ENCODE data around the gene PPARG. TPM values are rescaled to one million over a fixed set of nuclear protein-coding genes. Genes with fewer than 3 reads are reported as not detected.
"Not testable (repeated sequence)": the region's sequence is repeated elsewhere in the genome, so short reads cannot be mapped to it uniquely, and the experiment has no call there.

PPARG gene
- total and polyA plus RNA-seq, 3 experiments from 2014 or later, result 0.66 to 0.74 TPM; not detected in 1

DNA sequence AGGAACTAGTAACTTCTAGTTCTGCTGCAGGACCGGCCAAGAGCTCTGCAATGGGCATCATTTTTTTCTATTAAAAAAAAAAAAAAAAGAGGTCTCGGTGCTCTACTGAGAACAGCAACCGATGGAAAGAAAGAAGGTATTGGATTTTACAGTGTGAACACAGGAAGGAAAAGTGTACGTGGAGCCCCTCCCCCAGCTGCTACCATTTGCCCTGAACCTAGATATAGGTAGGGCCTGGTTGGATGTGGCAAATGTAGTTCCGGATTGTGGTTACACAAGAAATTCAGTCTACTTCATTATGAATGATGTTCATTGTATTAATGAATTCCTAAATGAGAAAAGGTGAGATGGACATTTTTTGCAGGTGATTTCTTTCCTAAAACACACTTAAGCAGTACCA, 17.9 kb upstream of the PPARG start:
- POLR2A ChIA-PET, result no interaction called here
- H3K27me3 ChIP-seq (ENCODE audit: insufficient read depth, low read length, poor library complexity, severe bottlenecking), result no peaks in the 10 kb centered on the region
- H3K27ac ChIP-seq (ENCODE audit: low read depth, low read length), result no peak overlapping the region
- H3K27ac Mint-ChIP-seq, result no peak overlapping the region
- H3K9me3 Mint-ChIP-seq, result no peaks in the 10 kb centered on the region
- H3K4me1 ChIP-seq (ENCODE audit: insufficient read depth, low read length), result no peaks in the 10 kb centered on the region
- no peak overlapping the region for H3K4me3 ChIP-seq (ENCODE audit: low read length)
- peaks cover 12 to 16% of the 10 kb centered on the region in 2 donors for H3K27me3 Mint-ChIP-seq
- DNase-seq, result no peak
- H3K9me3 ChIP-seq (ENCODE audit: low read length), result no peaks in the 10 kb centered on the region
- no peak overlapping the region for H3K4me3 Mint-ChIP-seq
- no peaks in the 10 kb centered on the region for H3K36me3 ChIP-seq (ENCODE audit: insufficient read depth, low read length)
- no peaks in the 10 kb centered on the region for H3K4me1 Mint-ChIP-seq
- CTCF ChIA-PET, result no interaction called here
- H3K36me3 Mint-ChIP-seq, result no peaks in the 10 kb centered on the region

DNA sequence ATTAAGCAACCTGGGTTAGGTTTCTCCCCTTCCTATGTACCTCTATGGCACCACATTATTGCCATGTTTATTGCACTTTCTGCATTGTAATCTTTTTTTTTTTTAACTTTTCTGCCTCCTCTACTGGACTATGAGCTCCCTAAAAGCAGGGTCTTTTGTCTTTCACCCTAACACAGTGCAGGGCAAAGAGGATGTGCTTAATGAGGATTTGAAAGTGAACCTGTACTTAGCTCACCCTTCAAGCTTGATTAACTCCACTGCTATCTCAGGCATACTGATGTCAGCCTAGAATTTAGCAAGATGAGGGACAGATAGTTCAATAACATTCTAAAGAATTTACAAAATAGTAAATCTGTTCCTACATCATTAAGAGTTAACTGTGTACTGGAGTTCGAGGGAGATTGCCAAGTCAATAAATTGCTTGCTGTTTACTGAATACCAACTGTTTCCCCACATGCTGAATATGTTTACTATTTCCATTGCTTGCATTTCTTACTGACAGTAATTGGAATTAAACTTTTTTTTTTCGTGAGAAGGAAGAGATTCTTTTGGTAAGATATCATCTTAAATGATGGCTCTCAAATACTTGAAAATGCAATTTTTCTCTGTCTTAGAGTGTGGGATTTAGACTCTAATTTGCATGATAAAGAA, 15.7 kb upstream of the PPARG start:
- H3K4me3 Mint-ChIP-seq, result peak overlapping the region in 1 of 7 donors; percentile 6
- H3K36me3 Mint-ChIP-seq, result no peaks in the 10 kb centered on the region

GRCh38 chr3:12275974-12276650, 12.8 kb upstream of the PPARG start:
- Mint-ChIP-seq H3K4me3 (no peak overlapping the region), H3K36me3 (no peaks in the 10 kb centered on the region), H3K27me3 (peaks cover 2 to 29% of the 10 kb centered on the region in 2 donors), H3K9me3 (no peaks in the 10 kb centered on the region), H3K4me1 (no peaks in the 10 kb centered on the region), H3K27ac (no peak overlapping the region)
- H3K36me3 ChIP-seq (ENCODE audit: insufficient read depth, low read length), result no peaks in the 10 kb centered on the region
- no peak overlapping the region for H3K4me3 ChIP-seq (ENCODE audit: low read length)
- H3K4me1 ChIP-seq (ENCODE audit: insufficient read depth, low read length), result no peaks in the 10 kb centered on the region
- DNase-seq, result no peak
- no peaks in the 10 kb centered on the region for H3K27me3 ChIP-seq (ENCODE audit: insufficient read depth, low read length, poor library complexity, severe bottlenecking)
- CTCF ChIA-PET, result no interaction called here
- H3K27ac ChIP-seq (ENCODE audit: low read depth, low read length), result no peak overlapping the region
- POLR2A ChIA-PET, result no interaction called here
- no peaks in the 10 kb centered on the region for H3K9me3 ChIP-seq (ENCODE audit: low read length)

More for the DNA sequence above, 15.7 kb upstream of the PPARG start:
- H3K27me3 ChIP-seq (ENCODE audit: insufficient read depth, low read length, poor library complexity, severe bottlenecking), result no peaks in the 10 kb centered on the region
- no peak overlapping the region for H3K4me3 ChIP-seq (ENCODE audit: low read length)
- no peaks in the 10 kb centered on the region for H3K36me3 ChIP-seq (ENCODE audit: insufficient read depth, low read length)
- DNase-seq, result no peak
- no peak overlapping the region for H3K27ac ChIP-seq (ENCODE audit: low read depth, low read length)
- H3K4me1 ChIP-seq (ENCODE audit: insufficient read depth, low read length), result no peaks in the 10 kb centered on the region
- no peaks in the 10 kb centered on the region for H3K9me3 ChIP-seq (ENCODE audit: low read length)
- H3K9me3 Mint-ChIP-seq, result no peaks in the 10 kb centered on the region
- ChIA-PET CTCF (no interaction called here), POLR2A (no interaction called here)
- no peaks in the 10 kb centered on the region for H3K4me1 Mint-ChIP-seq
- no peak overlapping the region for H3K27ac Mint-ChIP-seq
- peaks cover 10 to 24% of the 10 kb centered on the region in 2 donors for H3K27me3 Mint-ChIP-seq

- H3K27me3 Mint-ChIP-seq, result peaks cover 1 to 31% of the 10 kb centered on the region in 2 donors
- H3K4me1 ChIP-seq (ENCODE audit: insufficient read depth, low read length); H3K36me3 ChIP-seq (ENCODE audit: insufficient read depth, low read length); CTCF ChIA-PET; H3K27ac ChIP-seq (ENCODE audit: low read depth, low read length); H3K4me3 Mint-ChIP-seq; DNase-seq; H3K4me3 ChIP-seq (ENCODE audit: low read length); H3K27ac Mint-ChIP-seq; H3K36me3 Mint-ChIP-seq; POLR2A ChIA-PET; H3K9me3 Mint-ChIP-seq; H3K4me1 Mint-ChIP-seq; H3K27me3 ChIP-seq (ENCODE audit: insufficient read depth, low read length, poor library complexity, severe bottlenecking); H3K9me3 ChIP-seq (ENCODE audit: low read length): not testable (repeated sequence)
Measured at GRCh38 chr3:12276827-12277226, 12.0 kb upstream of the PPARG start.

DNA sequence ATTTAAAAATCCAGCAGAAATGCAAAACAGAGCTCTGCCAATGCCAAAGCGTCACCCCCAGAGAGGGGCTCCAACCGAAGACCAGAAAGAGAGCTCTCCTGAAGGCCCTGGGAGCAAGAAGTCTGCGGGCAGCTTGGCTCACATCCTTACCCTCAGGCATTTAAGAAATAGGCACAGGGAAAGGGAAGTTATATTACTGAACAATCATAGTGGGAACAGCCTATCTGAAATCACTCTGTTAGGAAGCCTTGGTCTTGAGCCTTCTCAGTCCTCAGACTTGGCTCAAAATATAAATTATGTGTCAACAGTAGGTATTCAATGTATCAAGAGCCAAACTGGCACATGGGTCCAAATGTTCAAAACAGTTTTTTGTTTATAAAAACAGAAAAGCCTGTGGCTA, 10.3 kb upstream of the PPARG start:
- Mint-ChIP-seq H3K9me3 (no peaks in the 10 kb centered on the region), H3K27me3 (peaks cover 5 to 25% of the 10 kb centered on the region in 2 donors), H3K27ac (no peak overlapping the region), H3K36me3 (no peaks in the 10 kb centered on the region), H3K4me3 (no peak overlapping the region), H3K4me1 (no peaks in the 10 kb centered on the region)
- POLR2A ChIA-PET, result no interaction called here
- H3K4me3 ChIP-seq (ENCODE audit: low read length), result no peak overlapping the region
- DNase-seq, result no peak
- peaks cover 4% of the 10 kb centered on the region for H3K27me3 ChIP-seq (ENCODE audit: insufficient read depth, low read length, poor library complexity, severe bottlenecking)
- H3K27ac ChIP-seq (ENCODE audit: low read depth, low read length), result no peak overlapping the region
- H3K36me3 ChIP-seq (ENCODE audit: insufficient read depth, low read length), result no peaks in the 10 kb centered on the region
- CTCF ChIA-PET, result no interaction called here
- H3K4me1 ChIP-seq (ENCODE audit: insufficient read depth, low read length), result no peaks in the 10 kb centered on the region
- H3K9me3 ChIP-seq (ENCODE audit: low read length), result no peaks in the 10 kb centered on the region

DNA sequence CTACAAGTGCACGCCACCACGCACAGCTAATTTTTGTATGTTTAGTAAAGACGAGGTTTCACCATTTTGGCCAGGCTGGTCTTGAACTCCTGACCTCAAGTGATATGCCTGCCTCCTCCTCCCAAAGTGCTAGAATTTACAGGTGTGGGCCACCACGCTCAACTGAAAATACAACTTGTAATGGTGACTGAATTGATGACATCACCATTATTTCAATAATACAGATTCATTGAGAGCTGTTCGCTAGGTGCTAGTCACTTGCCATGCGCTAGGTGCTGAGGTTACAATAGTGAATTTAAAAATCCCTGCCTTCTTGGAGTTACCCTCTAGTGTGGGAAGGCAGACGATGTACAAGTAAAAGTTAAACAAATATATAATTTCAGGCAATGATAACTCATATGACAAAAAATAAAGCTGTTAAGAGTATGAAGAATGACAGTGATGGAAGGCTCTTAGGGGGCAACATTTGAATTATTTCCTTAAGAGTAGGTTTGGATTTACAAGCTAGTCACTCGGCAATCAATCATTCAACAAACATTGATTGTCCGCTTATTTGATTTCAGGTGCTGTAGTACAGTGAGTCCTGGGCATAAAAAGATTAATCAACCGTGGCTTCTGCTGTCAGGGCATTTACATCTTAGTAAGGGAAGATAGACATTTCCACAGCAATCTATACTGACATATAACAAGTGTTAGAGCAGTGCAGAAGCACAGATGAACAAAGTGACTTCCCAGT, 9.1 kb upstream of the PPARG start:
- DNase-seq, result no peak
- ChIA-PET POLR2A (no interaction called here), CTCF (no interaction called here)
- Mint-ChIP-seq H3K4me3 (no peak overlapping the region), H3K27ac (no peak overlapping the region), H3K27me3 (peaks cover 5 to 33% of the 10 kb centered on the region in 2 donors), H3K36me3 (no peaks in the 10 kb centered on the region), H3K9me3 (peaks cover 0 to 1% (median 0%) of the 10 kb centered on the region in 5 donors), H3K4me1 (no peaks in the 10 kb centered on the region)
- H3K9me3 ChIP-seq (ENCODE audit: low read length), result no peaks in the 10 kb centered on the region
- H3K27me3 ChIP-seq (ENCODE audit: insufficient read depth, low read length, poor library complexity, severe bottlenecking), result peaks cover 4% of the 10 kb centered on the region
- H3K27ac ChIP-seq (ENCODE audit: low read depth, low read length), result no peak overlapping the region
- H3K4me3 ChIP-seq (ENCODE audit: low read length), result no peak overlapping the region
- H3K36me3 ChIP-seq (ENCODE audit: insufficient read depth, low read length), result no peaks in the 10 kb centered on the region
- no peaks in the 10 kb centered on the region for H3K4me1 ChIP-seq (ENCODE audit: insufficient read depth, low read length)

DNA sequence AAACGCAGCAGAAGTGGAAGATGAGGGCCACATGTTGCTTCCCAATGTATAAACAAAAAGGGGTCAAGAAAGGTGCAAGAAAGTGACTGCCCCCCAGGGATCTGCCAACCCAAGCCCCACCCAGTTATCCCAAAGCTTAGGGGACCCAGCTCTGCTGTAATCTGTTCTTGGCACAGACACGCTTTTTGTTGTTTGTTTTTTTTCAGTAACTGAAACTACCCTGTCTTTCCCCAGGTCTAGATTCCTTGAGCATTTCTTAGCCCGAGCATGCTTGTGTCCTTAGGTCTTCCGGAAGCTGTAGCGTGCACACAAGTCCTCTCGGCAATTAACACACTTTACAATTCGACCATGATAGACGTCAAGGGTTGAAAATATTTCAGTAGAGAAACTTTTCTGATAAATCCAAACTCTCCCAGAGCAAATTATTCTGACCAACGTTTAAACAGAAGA, 8.5 kb upstream of the PPARG start:
- no peak overlapping the region for H3K27ac Mint-ChIP-seq
- ChIA-PET POLR2A (no interaction called here), CTCF (no interaction called here)
- H3K9me3 Mint-ChIP-seq, result peaks cover 0 to 5% (median 0%) of the 10 kb centered on the region in 5 donors
- H3K9me3 ChIP-seq (ENCODE audit: low read length), result no peaks in the 10 kb centered on the region
- peaks cover 4% of the 10 kb centered on the region for H3K27me3 ChIP-seq (ENCODE audit: insufficient read depth, low read length, poor library complexity, severe bottlenecking)
- no peaks in the 10 kb centered on the region for H3K36me3 ChIP-seq (ENCODE audit: insufficient read depth, low read length)
- DNase-seq, result no peak
- no peak overlapping the region for H3K27ac ChIP-seq (ENCODE audit: low read depth, low read length)
- no peaks in the 10 kb centered on the region for H3K4me1 ChIP-seq (ENCODE audit: insufficient read depth, low read length)
- H3K4me3 ChIP-seq (ENCODE audit: low read length), result no peak overlapping the region
- H3K27me3 Mint-ChIP-seq, result peaks cover 5 to 40% of the 10 kb centered on the region in 2 donors
- no peak overlapping the region for H3K4me3 Mint-ChIP-seq
- no peaks in the 10 kb centered on the region for H3K36me3 Mint-ChIP-seq
- H3K4me1 Mint-ChIP-seq, result no peaks in the 10 kb centered on the region

- no peak for DNase-seq
- Histone ChIP-seq H3K36me3 (ENCODE audit: insufficient read depth, low read length) (no peaks in the 10 kb centered on the region), H3K4me1 (ENCODE audit: insufficient read depth, low read length) (no peaks in the 10 kb centered on the region), H3K4me3 (ENCODE audit: low read length) (no peak overlapping the region), H3K9me3 (ENCODE audit: low read length) (no peaks in the 10 kb centered on the region), H3K27ac (ENCODE audit: low read depth, low read length) (no peak overlapping the region), H3K27me3 (ENCODE audit: insufficient read depth, low read length, poor library complexity, severe bottlenecking) (peaks cover 8% of the 10 kb centered on the region)
- Mint-ChIP-seq H3K9me3 (peaks cover 0 to 5% (median 0%) of the 10 kb centered on the region in 5 donors), H3K27ac (no peak overlapping the region), H3K36me3 (no peaks in the 10 kb centered on the region), H3K27me3 (peaks cover 28 to 57% of the 10 kb centered on the region in 2 donors), H3K4me3 (no peak overlapping the region), H3K4me1 (peaks cover 4 to 13% (median 12%) of the 10 kb centered on the region in 3 donors)
- CTCF ChIA-PET, result no interaction called here
- POLR2A ChIA-PET, result no interaction called here
Measured at GRCh38 chr3:12284591-12284990, 4.3 kb upstream of the PPARG start.
